Choroid plexus epithelial cell (primary cell): ENCODE results near the gene OR51V1.
"Not testable (repeated sequence)": the region's sequence is repeated elsewhere in the genome, so short reads cannot be mapped to it uniquely, and the experiment has no call there.

Experiments
- DNase-seq: peaks from one replicate; pipeline ENCODE4 v3.0.0-alpha.2; 2010; ENCODE audit warnings: low read depth
- H3K4me3 ChIP-seq: 2 replicates; pipeline ENCODE4 v1.5.1; 2011; ENCODE audit warnings: low read depth, mild to moderate bottlenecking, control low read depth, low read length, moderate library complexity
- CTCF ChIP-seq: conservative IDR thresholded peaks from 2 replicates; pipeline ENCODE4 v1.5.1; 2011; ENCODE audit warnings: low read depth, mild to moderate bottlenecking, control low read depth, inconsistent platforms, low read length, moderate library complexity

The OR51V1 gene

GRCh38 chr11:5200582-5200981 is at the start of gene OR51V1:
Gene OR51V1, minus strand, starts transcription at chr11:5200682. Its CDS starts 0 bp downstream, at chr11:5200682.
- no peak for TF ChIP-seq CTCF
- DNase-seq: no peak
- H3K4me3 ChIP-seq: no peak within 1 kb of the TSS

GRCh38 chr11:5249807-5250396 is 49.4 kb upstream of the OR51V1 start, which contains the start of gene HBG1:
Gene HBG1, minus strand, starts transcription at chr11:5249857. Its CDS starts 53 bp downstream, at chr11:5249804.
- H3K4me3 ChIP-seq: not testable (repeated sequence)
- peak; percentile 13 for DNase-seq

- not testable (repeated sequence) for H3K4me3 ChIP-seq, DNase-seq
Measured at GRCh38 chr11:5248498-5248897, 48.0 kb upstream of the OR51V1 start.

GRCh38 chr11:5247472-5248192 is 47.1 kb upstream of the OR51V1 start:
- DNase-seq: no peak
- no peak for TF ChIP-seq CTCF
- no peak overlapping the region for H3K4me3 ChIP-seq

GRCh38 chr11:5246772-5247471 is 46.4 kb upstream of the OR51V1 start:
- no peak for DNase-seq
- no peak for TF ChIP-seq CTCF

GRCh38 chr11:5245155-5245554 is 44.7 kb upstream of the OR51V1 start:
- H3K4me3 ChIP-seq: no peak overlapping the region
- no peak for TF ChIP-seq CTCF
- no peak for DNase-seq

More at GRCh38 chr11:5246772-5247471, 46.4 kb upstream of the OR51V1 start:
- H3K4me3 ChIP-seq: no peak overlapping the region

GRCh38 chr11:5243816-5244180 is 43.3 kb upstream of the OR51V1 start:
- DNase-seq: no peak
- no peak for TF ChIP-seq CTCF
- H3K4me3 ChIP-seq: no peak overlapping the region
